Measurements from ENCODE around the gene ITLN1.
A peak's percentile ranks its signal among the peaks of the same experiment; 100 is the strongest.
"Not testable (repeated sequence)": the region's sequence is repeated elsewhere in the genome, so short reads cannot be mapped to it uniquely, and the experiment has no call there.

ITLN1 gene

GRCh38 chr1:160883581-160884513 lies 1.1 kb downstream of the ITLN1 start:
- no peak for DNase-seq (ENCODE audit: low spot score)

GRCh38 chr1:160882582-160882981 lies 2.4 kb downstream of the ITLN1 start:
- DNase-seq (ENCODE audit: low spot score), result no peak

GRCh38 chr1:160881264-160881663 lies 3.7 kb downstream of the ITLN1 start:
- DNase-seq (ENCODE audit: low spot score), result not testable (repeated sequence)

GRCh38 chr1:160880216-160880615 lies 4.8 kb downstream of the ITLN1 start:
- DNase-seq (ENCODE audit: low spot score), result no peak

GRCh38 chr1:160879056-160879455 lies 5.9 kb downstream of the ITLN1 start:
- no peak for DNase-seq (ENCODE audit: low spot score)

- DNase-seq (ENCODE audit: low spot score), result no peak
Measured at GRCh38 chr1:160877221-160877620, 7.8 kb downstream of the ITLN1 start.

GRCh38 chr1:160876311-160876710 lies 8.7 kb downstream of the ITLN1 start:
- DNase-seq (ENCODE audit: low spot score), result no peak

GRCh38 chr1:160875591-160875990 lies 9.4 kb downstream of the ITLN1 start:
- not testable (repeated sequence) for DNase-seq (ENCODE audit: low spot score)

- DNase-seq (ENCODE audit: low spot score), result no peak
Measured at GRCh38 chr1:160874935-160875334, 10.0 kb downstream of the ITLN1 start.

GRCh38 chr1:160868141-160868540 lies 16.8 kb downstream of the ITLN1 start:
- DNase-seq (ENCODE audit: low spot score), result no peak

- DNase-seq (ENCODE audit: low spot score), result not testable (repeated sequence)
Measured at GRCh38 chr1:160867651-160868050, 17.3 kb downstream of the ITLN1 start.

- DNase-seq (ENCODE audit: low spot score), result no peak
Measured at GRCh38 chr1:160866695-160867260, 18.2 kb downstream of the ITLN1 start.

- DNase-seq (ENCODE audit: low spot score), result no peak
Measured at GRCh38 chr1:160866001-160866694, 18.8 kb downstream of the ITLN1 start.

- DNase-seq (ENCODE audit: low spot score), result no peak
Measured at GRCh38 chr1:160865337-160865736, 19.6 kb downstream of the ITLN1 start.

- DNase-seq (ENCODE audit: low spot score), result no peak
Measured at GRCh38 chr1:160864173-160864572, 20.8 kb downstream of the ITLN1 start.

- DNase-seq (ENCODE audit: low spot score), result no peak
Measured at GRCh38 chr1:160863774-160864131, 21.2 kb downstream of the ITLN1 start.

- no peak for DNase-seq (ENCODE audit: low spot score)
Measured at GRCh38 chr1:160863061-160863773, 21.8 kb downstream of the ITLN1 start.

- no peak for DNase-seq (ENCODE audit: low spot score)
Measured at GRCh38 chr1:160862203-160863060, 22.5 kb downstream of the ITLN1 start, which contains the start of gene CD244. Gene CD244 (minus strand): TSS chr1:160862887. CDS start chr1:160862677, 210 bp downstream.

GRCh38 chr1:160860840-160861505 lies 24.0 kb downstream of the ITLN1 start:
- no peak for DNase-seq (ENCODE audit: low spot score)

GRCh38 chr1:160859166-160859565 lies 25.8 kb downstream of the ITLN1 start:
- peak; percentile 36 for DNase-seq (ENCODE audit: low spot score)

GRCh38 chr1:160858507-160858906 lies 26.5 kb downstream of the ITLN1 start:
- no peak for DNase-seq (ENCODE audit: low spot score)

All from COLO829 (cell line).